ENCODE results near the gene EFR3B. TPM values are rescaled to one million over a fixed set of nuclear protein-coding genes. Genes with fewer than 3 reads are reported as not detected.

EFR3B gene
- total RNA-seq, 2 experiments from 2014 or later = not detected

- Histone ChIP-seq H3K4me3 (ENCODE audit: low read depth, low read length, poor library complexity, severe bottlenecking) (no peak overlapping the region), H3K9me3 (ENCODE audit: low read length) (no peaks in the 10 kb centered on the region), H3K9me2 (ENCODE audit: insufficient read depth, low read length) (no peaks in the 10 kb centered on the region), H2AFZ (ENCODE audit: low read length) (no peak overlapping the region), H3K4me2 (ENCODE audit: low read length) (no peak overlapping the region), H3K79me2 (ENCODE audit: insufficient read depth, low read depth, low read length) (no peaks in the 10 kb centered on the region), H3K27ac (ENCODE audit: low read depth, low read length, poor library complexity, severe bottlenecking) (no peak overlapping the region), H3K36me3 (ENCODE audit: insufficient read depth, low read length) (no peaks in the 10 kb centered on the region), H3K4me1 (ENCODE audit: insufficient read depth, low read length, poor library complexity, severe bottlenecking) (no peaks in the 10 kb centered on the region), H4K20me1 (ENCODE audit: insufficient read depth, low read length) (no peaks in the 10 kb centered on the region)
- CTCF ChIA-PET (ENCODE audit: unreplicated experiment) = no interaction called here
- POLR2A ChIA-PET = interaction anchor here (0.6 to 1.1 kb wide), 2 partner anchors 205 to 602 kb away, joined by 3 read pairs; no protein-coding TSS in a partner anchor
- no TSS peak for BruUV-seq (replicated peaks)
- intact Hi-C loops (cut with micrococcal nuclease; ENCODE audit: unreplicated experiment) = no loop called here
- DNase-seq (ENCODE audit: low spot score) = no peak
- TF ChIP-seq CTCF (conservative IDR thresholded peaks at IDR 0.05; ENCODE audit: low read length) = no peak
- no peak for TF ChIP-seq EZH2phosphoT487 (IDR thresholded peaks at IDR 0.05; ENCODE audit: borderline replicate concordance, low read depth, low read length)
Measured at GRCh38 chr2:25068217-25068616, 26.3 kb downstream of the EFR3B start.

- no peaks in the 10 kb centered on the region for H3K36me3 ChIP-seq (ENCODE audit: insufficient read depth, low read length)
- H2AFZ ChIP-seq (ENCODE audit: low read length) = no peak overlapping the region
- no peaks in the 10 kb centered on the region for H3K79me2 ChIP-seq (ENCODE audit: insufficient read depth, low read depth, low read length)
- POLR2A ChIA-PET = no interaction called here
- H3K4me2 ChIP-seq (ENCODE audit: low read length) = no peak overlapping the region
- H3K9me3 ChIP-seq (ENCODE audit: low read length) = no peaks in the 10 kb centered on the region
- peaks cover 4% of the 10 kb centered on the region for H3K4me1 ChIP-seq (ENCODE audit: insufficient read depth, low read length, poor library complexity, severe bottlenecking)
- intact Hi-C loops (cut with micrococcal nuclease; ENCODE audit: unreplicated experiment) = no loop called here
- no peaks in the 10 kb centered on the region for H4K20me1 ChIP-seq (ENCODE audit: insufficient read depth, low read length)
- DNase-seq (ENCODE audit: low spot score) = no peak
- BruUV-seq (replicated peaks) = no TSS peak
- TF ChIP-seq EZH2phosphoT487 (IDR thresholded peaks at IDR 0.05; ENCODE audit: borderline replicate concordance, low read depth, low read length) = no peak
- TF ChIP-seq CTCF (conservative IDR thresholded peaks at IDR 0.05; ENCODE audit: low read length) = no peak
- CTCF ChIA-PET (ENCODE audit: unreplicated experiment) = no interaction called here
- no peaks in the 10 kb centered on the region for H3K9me2 ChIP-seq (ENCODE audit: insufficient read depth, low read length)
- H3K27ac ChIP-seq (ENCODE audit: low read depth, low read length, poor library complexity, severe bottlenecking) = no peak overlapping the region
- H3K4me3 ChIP-seq (ENCODE audit: low read depth, low read length, poor library complexity, severe bottlenecking) = no peak overlapping the region
Measured at GRCh38 chr2:25071966-25072365, 30.1 kb downstream of the EFR3B start.

GRCh38 chr2:25072606-25073005 lies 30.7 kb downstream of the EFR3B start:
- H3K9me3 ChIP-seq (ENCODE audit: low read length) = no peaks in the 10 kb centered on the region
- H3K4me1 ChIP-seq (ENCODE audit: insufficient read depth, low read length, poor library complexity, severe bottlenecking) = peaks cover 4% of the 10 kb centered on the region
- DNase-seq (ENCODE audit: low spot score) = no peak
- H3K9me2 ChIP-seq (ENCODE audit: insufficient read depth, low read length) = no peaks in the 10 kb centered on the region
- H3K4me2 ChIP-seq (ENCODE audit: low read length) = no peak overlapping the region
- ChIA-PET CTCF (ENCODE audit: unreplicated experiment) (no interaction called here), POLR2A (interaction anchor here (1.3 kb wide), 1 partner anchor 10 kb away, joined by 3 read pairs; no protein-coding TSS in a partner anchor)
- TF ChIP-seq EZH2phosphoT487 (IDR thresholded peaks at IDR 0.05; ENCODE audit: borderline replicate concordance, low read depth, low read length) = no peak
- no peak for TF ChIP-seq CTCF (conservative IDR thresholded peaks at IDR 0.05; ENCODE audit: low read length)
- no TSS peak for BruUV-seq (replicated peaks)
- intact Hi-C loops (cut with micrococcal nuclease; ENCODE audit: unreplicated experiment) = no loop called here
- H3K27ac ChIP-seq (ENCODE audit: low read depth, low read length, poor library complexity, severe bottlenecking) = no peak overlapping the region
- no peak overlapping the region for H3K4me3 ChIP-seq (ENCODE audit: low read depth, low read length, poor library complexity, severe bottlenecking)
- H3K36me3 ChIP-seq (ENCODE audit: insufficient read depth, low read length) = no peaks in the 10 kb centered on the region
- H3K79me2 ChIP-seq (ENCODE audit: insufficient read depth, low read depth, low read length) = no peaks in the 10 kb centered on the region
- no peaks in the 10 kb centered on the region for H4K20me1 ChIP-seq (ENCODE audit: insufficient read depth, low read length)
- no peak overlapping the region for H2AFZ ChIP-seq (ENCODE audit: low read length)

Data from OCI-LY7 (cell line).